Measurements from ENCODE around the gene ISX.

DNA sequence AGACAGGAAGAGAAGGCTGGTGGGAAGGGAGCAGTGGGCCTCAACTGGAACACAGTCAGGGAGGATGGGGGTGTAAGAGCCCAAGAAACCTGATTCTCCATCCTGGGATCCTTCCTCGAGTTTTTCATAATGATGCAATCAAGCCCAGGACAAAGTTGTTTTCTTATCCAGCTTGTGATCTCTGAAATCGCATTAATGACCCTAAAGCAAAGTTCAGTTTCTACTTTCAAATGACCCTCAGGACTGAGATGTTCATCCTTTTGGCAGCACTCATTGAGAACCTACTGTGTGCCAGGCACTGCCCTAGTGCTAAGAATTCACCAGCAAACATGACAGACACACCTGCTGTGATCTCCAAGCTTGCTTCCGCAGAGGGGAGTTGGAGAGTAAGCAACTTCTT lies 45.3 kb downstream of the ISX start:
- TF ChIP-seq, protein P1, sequence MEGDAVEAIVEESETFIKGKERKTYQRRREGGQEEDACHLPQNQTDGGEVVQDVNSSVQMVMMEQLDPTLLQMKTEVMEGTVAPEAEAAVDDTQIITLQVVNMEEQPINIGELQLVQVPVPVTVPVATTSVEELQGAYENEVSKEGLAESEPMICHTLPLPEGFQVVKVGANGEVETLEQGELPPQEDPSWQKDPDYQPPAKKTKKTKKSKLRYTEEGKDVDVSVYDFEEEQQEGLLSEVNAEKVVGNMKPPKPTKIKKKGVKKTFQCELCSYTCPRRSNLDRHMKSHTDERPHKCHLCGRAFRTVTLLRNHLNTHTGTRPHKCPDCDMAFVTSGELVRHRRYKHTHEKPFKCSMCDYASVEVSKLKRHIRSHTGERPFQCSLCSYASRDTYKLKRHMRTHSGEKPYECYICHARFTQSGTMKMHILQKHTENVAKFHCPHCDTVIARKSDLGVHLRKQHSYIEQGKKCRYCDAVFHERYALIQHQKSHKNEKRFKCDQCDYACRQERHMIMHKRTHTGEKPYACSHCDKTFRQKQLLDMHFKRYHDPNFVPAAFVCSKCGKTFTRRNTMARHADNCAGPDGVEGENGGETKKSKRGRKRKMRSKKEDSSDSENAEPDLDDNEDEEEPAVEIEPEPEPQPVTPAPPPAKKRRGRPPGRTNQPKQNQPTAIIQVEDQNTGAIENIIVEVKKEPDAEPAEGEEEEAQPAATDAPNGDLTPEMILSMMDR (IDR thresholded peaks at IDR 0.05): no peak
- TF ChIP-seq POLR2A (IDR thresholded peaks at IDR 0.05): no peak
